Gastrocnemius medialis (tissue), 4 donors: Measurements from ENCODE around the gene ENTPD6. TPM values are rescaled to one million over a fixed set of nuclear protein-coding genes. Genes with fewer than 3 reads are reported as not detected.
A peak's percentile ranks its signal among the peaks of the same experiment; 100 is the strongest.

Source experiments
- ATAC-seq, 2 donors: fragments of 150-250 bp; one replicate each; pipeline ENCODE4 v1.9.1; 2016
- DNase-seq, 2 donors: peaks; one replicate each; pipeline ENCODE4 v3.0.0-alpha.2; 2019
- H3K27ac ChIP-seq, 4 donors: fragments of 200-600 bp; sonication (generic); 1 replicate in 1 of 4; 2 replicates in 3 of 4; pipeline ENCODE4 v1.5.1; 2016 to 2018; ENCODE audit warnings: mild to moderate bottlenecking in 2 of 4, moderate library complexity in 1 of 4
- H3K27me3 ChIP-seq, 3 donors: fragments of 200-600 bp; sonication (generic) in 2 of 3; 1 replicate in 1 of 3; 2 replicates in 2 of 3; pipeline versions ENCODE4 v1.5.1 to v1.6.0; 2016 to 2019; ENCODE audit warnings: mild to moderate bottlenecking in 1 of 3, moderate library complexity in 1 of 3
- H3K36me3 ChIP-seq, 2 donors: fragments of 200-600 bp; sonication (generic) in 1 of 2; one replicate each; pipeline ENCODE4 v1.5.1; 2017 to 2018
- H3K4me1 ChIP-seq, 2 donors: fragments of 200-600 bp; sonication (generic) in 1 of 2; one replicate each; pipeline ENCODE4 v1.5.1; 2016 to 2017; ENCODE audit warnings: mild to moderate bottlenecking in 2 of 2
- H3K4me3 ChIP-seq, 4 donors: fragments of 200-600 bp; sonication (generic) in 3 of 4; 1 replicate in 1 of 4; 2 replicates in 3 of 4; pipeline ENCODE4 v1.5.1; 2016 to 2019; ENCODE audit warnings: mild to moderate bottlenecking in 2 of 4
- H3K9me3 ChIP-seq, 3 donors: fragments of 200-600 bp; sonication (generic) in 2 of 3; 1 replicate in 1 of 3; 2 replicates in 2 of 3; pipeline ENCODE4 v1.5.1; 2016 to 2019
- POLR2A ChIP-seq, 2 donors: fragments of 450-650 bp; IDR thresholded peaks; one replicate each; pipeline ENCODE4 v1.6.1; 2017; ENCODE audit warnings: antibody characterized with exemption in 2 of 2, mild to moderate bottlenecking in 2 of 2, moderate library complexity in 2 of 2
- in situ Hi-C, 4 donors: fragments of 200-750 bp; cut with MboI; loops; one replicate each; pipeline versions ENCODE4 v1.15.0 to v1.8.0; 2017; ENCODE audit warnings: low sequenced_read_pairs in 4 of 4
- intact Hi-C: fragments of 100-400 bp; cut with DNase I; formaldehyde crosslinking; loops from one replicate; pipeline ENCODE4 v1.15.1; 2023; ENCODE audit warnings: low total_unique reads
- total RNA-seq, 4 donors: library from RNA; depleted of rRNA; stranded (reverse); fragments of >200 nt; gene quantifications; one replicate each; pipeline versions ENCODE4 v1.1.0 to v1.2.3, GENCODE V29; 2016
- TF ChIP-seq, protein P1 (sequence below), 5 experiments: fragments of 450-650 bp in 3 of 5; fragments of 200-600 bp in 2 of 5; sonication (generic) in 2 of 5; IDR thresholded peaks in 4 of 5; conservative IDR thresholded peaks in 1 of 5; 1 replicate in 4 of 5; 2 replicates in 1 of 5; pipeline ENCODE4 v1.5.1; 2016 to 2019; ENCODE audit warnings: antibody characterized with exemption in 5 of 5, mild to moderate bottlenecking in 3 of 5, moderate library complexity in 3 of 5

ENTPD6 gene
- total RNA-seq, 4 donors from 2014 or later: 27.0 to 61.1 (median 50.2) TPM

DNA sequence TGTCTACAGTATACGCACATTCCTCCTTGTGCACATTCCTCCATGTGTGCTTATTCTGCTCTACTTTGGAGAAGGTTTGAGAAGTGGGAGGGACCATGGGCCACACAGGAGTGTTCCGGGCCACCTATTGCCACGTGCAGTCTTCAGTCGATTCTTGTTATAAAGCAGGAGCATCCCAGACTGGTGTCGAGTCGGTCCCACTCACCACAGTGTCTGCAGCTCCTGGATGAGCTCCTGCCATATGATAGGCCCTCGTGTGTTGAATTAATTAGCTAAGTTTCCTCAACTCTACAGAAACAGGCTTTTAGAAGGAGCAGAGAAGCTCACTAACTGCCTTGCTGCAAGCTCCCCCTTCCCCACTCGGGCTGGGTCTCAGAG lies 22.6 kb downstream of the ENTPD6 start:
- Histone ChIP-seq H3K9me3 (no peaks in the 10 kb centered on the region), H3K36me3 (peaks cover 2 to 52% of the 10 kb centered on the region in 2 donors), H3K4me1 (peaks cover 15 to 21% of the 10 kb centered on the region in 2 donors), H3K4me3 (no peak overlapping the region), H3K27me3 (no peaks in the 10 kb centered on the region), H3K27ac (no peak overlapping the region)
- no peak for ATAC-seq
- no peak for DNase-seq
- no peak for TF ChIP-seq POLR2A (IDR thresholded peaks at IDR 0.05)
- TF ChIP-seq, protein P1, sequence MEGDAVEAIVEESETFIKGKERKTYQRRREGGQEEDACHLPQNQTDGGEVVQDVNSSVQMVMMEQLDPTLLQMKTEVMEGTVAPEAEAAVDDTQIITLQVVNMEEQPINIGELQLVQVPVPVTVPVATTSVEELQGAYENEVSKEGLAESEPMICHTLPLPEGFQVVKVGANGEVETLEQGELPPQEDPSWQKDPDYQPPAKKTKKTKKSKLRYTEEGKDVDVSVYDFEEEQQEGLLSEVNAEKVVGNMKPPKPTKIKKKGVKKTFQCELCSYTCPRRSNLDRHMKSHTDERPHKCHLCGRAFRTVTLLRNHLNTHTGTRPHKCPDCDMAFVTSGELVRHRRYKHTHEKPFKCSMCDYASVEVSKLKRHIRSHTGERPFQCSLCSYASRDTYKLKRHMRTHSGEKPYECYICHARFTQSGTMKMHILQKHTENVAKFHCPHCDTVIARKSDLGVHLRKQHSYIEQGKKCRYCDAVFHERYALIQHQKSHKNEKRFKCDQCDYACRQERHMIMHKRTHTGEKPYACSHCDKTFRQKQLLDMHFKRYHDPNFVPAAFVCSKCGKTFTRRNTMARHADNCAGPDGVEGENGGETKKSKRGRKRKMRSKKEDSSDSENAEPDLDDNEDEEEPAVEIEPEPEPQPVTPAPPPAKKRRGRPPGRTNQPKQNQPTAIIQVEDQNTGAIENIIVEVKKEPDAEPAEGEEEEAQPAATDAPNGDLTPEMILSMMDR (IDR thresholded peaks at IDR 0.05 in 4 of 5, conservative IDR thresholded peaks at IDR 0.05 in 1 of 5): no peak
- in situ Hi-C loops (loop anchor here in 1 of 4 donors (25.0 kb wide), 1 partner anchor 231 kb away; the partner anchor contains the start of gene APMAP), intact Hi-C loops (no loop called here)

DNA sequence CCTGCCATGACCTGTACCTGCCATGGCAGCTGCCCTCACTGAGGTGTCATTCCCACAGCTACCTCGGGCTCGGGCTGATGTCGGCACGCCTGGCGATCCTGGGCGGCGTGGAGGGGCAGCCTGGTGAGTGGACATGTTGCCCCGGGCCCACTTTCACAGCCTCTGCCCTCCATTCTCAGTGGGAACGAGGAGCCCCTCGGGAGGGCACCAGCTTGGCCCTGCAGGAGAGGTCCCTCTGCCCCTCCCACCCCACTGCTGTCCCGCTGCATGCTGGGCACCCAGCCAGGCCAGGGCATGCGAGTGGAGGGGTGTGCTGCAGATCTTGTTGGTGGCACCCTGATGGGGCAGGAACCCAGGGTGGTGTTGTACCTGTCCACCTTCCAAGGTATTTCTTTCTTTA lies 23.0 kb downstream of the ENTPD6 start:
- TF ChIP-seq, protein P1 (IDR thresholded peaks at IDR 0.05 in 4 of 5, conservative IDR thresholded peaks at IDR 0.05 in 1 of 5): no peak
- TF ChIP-seq POLR2A (IDR thresholded peaks at IDR 0.05): no peak
- Histone ChIP-seq H3K27me3 (no peaks in the 10 kb centered on the region), H3K27ac (no peak overlapping the region), H3K4me1 (peaks cover 15 to 21% of the 10 kb centered on the region in 2 donors), H3K9me3 (no peaks in the 10 kb centered on the region), H3K36me3 (peaks cover 2 to 48% of the 10 kb centered on the region in 2 donors), H3K4me3 (no peak overlapping the region)
- ATAC-seq: no peak
- in situ Hi-C loops: loop anchor here in 1 of 4 donors (25.0 kb wide), 1 partner anchor 231 kb away; the partner anchor contains the start of gene APMAP
- no peak for DNase-seq
- intact Hi-C loops: no loop called here

DNA sequence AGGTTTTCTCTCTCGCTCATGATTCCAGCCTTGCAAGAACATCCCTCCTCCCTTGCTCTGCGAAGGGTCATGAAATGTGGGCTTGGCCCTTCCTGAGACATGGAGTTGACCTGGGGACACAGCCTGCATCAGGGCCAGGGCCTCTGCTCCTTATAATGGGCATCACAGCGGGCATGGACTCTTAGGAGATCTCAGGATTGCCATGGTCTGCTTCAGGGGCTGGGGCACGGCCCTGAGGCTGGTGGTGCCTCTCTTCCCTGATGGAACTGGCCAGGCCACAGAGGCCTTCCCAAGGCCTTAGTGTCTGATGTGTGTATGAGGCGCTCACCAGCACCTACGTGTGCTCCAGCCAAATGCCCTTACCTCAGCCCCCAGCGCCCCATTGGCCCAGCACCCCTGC lies 23.9 kb downstream of the ENTPD6 start:
- H3K4me3 ChIP-seq: no peak overlapping the region
- peaks cover 15 to 21% of the 10 kb centered on the region in 2 donors for H3K4me1 ChIP-seq
- no peaks in the 10 kb centered on the region for H3K9me3 ChIP-seq
- ATAC-seq: no peak
- in situ Hi-C loops (loop anchor here in 1 of 4 donors (25.0 kb wide), 1 partner anchor 232 kb away; the partner anchor contains the start of gene APMAP), intact Hi-C loops (no loop called here)
- TF ChIP-seq, protein P1 (IDR thresholded peaks at IDR 0.05 in 4 of 5, conservative IDR thresholded peaks at IDR 0.05 in 1 of 5): no peak
- no peak for TF ChIP-seq POLR2A (IDR thresholded peaks at IDR 0.05)
- H3K27ac ChIP-seq: no peak overlapping the region
- H3K27me3 ChIP-seq: no peaks in the 10 kb centered on the region
- DNase-seq: no peak
- H3K36me3 ChIP-seq: peaks cover 2 to 45% of the 10 kb centered on the region in 2 donors

DNA sequence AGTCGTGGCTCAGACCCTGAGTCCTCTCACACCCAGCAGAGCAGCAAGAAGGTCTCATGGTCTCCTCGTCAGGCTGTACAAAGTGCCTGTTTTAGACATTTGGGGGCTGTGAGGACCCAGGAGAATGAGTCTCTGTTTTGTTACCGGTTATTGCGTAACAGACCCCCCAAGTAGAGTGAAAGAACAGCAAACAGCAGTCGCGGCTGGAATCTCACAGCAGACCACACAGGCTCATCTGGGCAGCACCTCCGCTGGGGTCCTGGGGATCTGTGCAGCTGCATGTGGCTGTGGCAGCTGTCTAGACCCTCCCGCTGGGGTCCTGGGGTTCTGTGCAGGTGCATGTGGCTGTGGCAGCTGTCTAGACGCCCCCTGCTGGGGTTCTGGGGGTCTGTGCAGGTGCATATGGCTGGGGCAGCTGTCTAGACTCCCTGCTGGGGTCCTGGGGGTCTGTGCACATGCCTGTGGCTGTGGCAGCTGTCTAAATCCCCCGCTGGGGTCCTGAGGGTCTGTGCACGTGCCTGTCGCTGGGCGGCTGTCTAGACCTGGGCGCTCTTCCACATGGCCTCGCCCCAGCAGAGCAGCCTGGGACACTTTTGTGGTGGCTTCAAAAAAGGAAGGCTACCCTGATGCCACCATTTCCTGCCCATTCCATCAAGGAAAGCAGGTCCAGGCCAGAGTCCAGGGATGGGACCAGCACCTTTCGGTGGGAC lies 24.7 kb downstream of the ENTPD6 start:
- peaks cover 15 to 21% of the 10 kb centered on the region in 2 donors for H3K4me1 ChIP-seq
- in situ Hi-C loops (loop anchor here in 1 of 4 donors (25.0 kb wide), 1 partner anchor 233 kb away; the partner anchor contains the start of gene APMAP), intact Hi-C loops (no loop called here)
- DNase-seq: no peak
- peaks cover 2 to 38% of the 10 kb centered on the region in 2 donors for H3K36me3 ChIP-seq
- ATAC-seq: no peak
- peak overlapping the region; percentile 23 to 67 (median 52) for H3K27ac ChIP-seq
- TF ChIP-seq, protein P1 (IDR thresholded peaks at IDR 0.05 in 4 of 5, conservative IDR thresholded peaks at IDR 0.05 in 1 of 5): no peak
- TF ChIP-seq POLR2A (IDR thresholded peaks at IDR 0.05): no peak
- no peaks in the 10 kb centered on the region for H3K9me3 ChIP-seq
- H3K27me3 ChIP-seq: no peaks in the 10 kb centered on the region
- H3K4me3 ChIP-seq: no peak overlapping the region
